SKM-1 (cell line): ENCODE results near the gene PUS3.
"Not testable (repeated sequence)": the region's sequence is repeated elsewhere in the genome, so short reads cannot be mapped to it uniquely, and the experiment has no call there.

Experiments used
- DNase-seq: peaks from one replicate; lab custom pipeline; 2025; ENCODE audit not compliant: unreplicated experiment; lab: John Stamatoyannopoulos, UW

Gene PUS3

DNA sequence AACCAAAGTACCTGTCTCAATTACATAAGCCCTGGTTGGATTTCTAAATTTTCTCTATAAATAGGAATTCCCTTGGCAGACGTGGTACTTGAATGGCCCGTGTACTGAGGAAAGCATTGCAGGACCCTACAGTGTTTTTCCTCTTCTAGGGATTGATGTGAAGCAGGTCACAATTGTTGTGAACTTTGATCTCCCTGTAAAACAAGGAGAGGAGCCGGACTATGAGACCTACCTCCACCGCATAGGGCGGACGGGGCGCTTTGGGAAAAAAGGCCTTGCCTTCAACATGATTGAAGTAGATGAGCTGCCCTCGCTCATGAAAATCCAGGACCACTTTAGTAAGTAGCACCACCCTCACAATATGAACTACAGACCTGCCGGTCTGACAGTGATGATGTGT is 18.0 kb upstream of the PUS3 start:
- no peak for DNase-seq

DNA sequence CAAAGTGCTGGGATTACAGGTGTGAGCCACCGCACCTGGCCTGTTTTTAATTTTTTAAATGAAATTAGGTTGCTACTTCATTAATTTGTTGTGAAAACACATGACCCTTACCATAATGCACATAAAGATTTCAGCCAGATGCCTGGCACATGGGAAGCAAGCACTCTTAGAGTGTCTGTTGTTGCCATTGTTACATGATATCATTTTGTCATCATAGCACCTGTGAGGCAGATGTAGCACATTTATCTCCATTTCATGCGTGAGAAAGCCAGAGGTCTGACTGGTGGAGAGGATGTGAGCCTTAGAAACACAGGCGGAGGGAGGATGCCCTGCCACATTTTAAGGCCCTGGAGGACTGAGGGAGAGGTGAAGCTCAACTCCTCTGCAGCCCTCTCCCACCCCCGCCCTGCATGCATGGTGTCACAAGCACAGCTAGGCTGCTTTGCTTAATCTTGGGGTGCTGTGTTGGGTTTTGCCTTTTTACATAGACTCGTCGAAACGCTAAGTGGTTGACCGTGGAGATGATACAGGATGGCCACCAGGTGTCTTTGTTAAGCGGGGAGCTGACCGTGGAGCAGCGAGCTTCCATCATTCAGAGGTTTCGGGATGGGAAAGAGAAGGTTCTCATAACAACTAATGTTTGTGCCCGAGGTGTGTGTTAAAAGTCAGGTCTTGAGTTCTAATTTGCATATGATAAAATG is 15.3 kb upstream of the PUS3 start:
- no peak for DNase-seq

DNA sequence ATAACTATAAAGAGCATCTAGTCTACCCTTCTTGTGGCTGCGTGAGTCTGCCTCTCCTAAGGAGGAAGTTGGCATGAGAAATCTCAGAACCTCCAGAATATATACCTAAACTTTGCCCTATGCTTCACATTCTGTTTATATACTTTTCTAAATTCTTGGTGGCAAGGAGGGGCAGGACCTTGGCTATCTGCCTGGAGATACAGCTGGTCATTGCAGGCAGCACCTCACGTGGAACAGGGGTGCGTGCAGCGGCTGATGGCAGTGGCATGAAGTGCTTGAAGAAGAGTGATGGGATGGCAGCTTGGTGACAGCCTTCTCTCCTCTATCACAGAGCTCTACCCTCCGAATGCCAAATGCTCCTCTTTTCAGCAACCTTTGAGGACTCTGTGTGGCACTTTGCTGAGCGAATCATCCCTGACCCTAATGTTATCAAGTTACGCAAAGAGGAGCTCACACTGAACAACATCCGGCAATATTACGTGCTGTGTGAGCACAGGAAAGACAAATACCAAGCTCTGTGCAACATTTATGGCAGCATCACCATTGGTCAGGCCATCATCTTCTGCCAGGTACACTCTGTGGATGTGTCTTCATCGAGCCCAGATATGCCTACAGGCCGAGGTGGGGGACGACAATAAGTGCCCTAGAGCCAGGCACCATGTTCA is 13.8 kb upstream of the PUS3 start:
- DNase-seq: no peak

DNA sequence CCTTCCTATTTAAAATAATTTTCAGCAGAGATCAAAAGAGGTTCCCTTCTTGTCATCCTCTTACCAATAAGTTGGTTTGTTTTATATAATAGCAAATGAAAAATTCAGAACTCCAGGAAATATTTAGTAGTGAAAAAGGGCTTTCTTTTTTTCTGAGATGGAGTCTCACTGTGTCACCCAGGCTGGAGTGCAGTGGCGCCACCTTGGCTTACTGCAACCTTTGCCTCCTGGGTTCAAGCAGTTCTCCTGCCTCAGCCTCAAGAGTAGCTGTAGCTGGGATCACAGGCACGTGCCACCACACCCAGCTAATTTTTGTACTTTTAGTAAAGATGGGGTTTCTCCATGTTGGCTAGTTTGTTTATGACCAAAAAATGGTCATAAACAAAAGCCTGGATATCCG is 11.6 kb upstream of the PUS3 start:
- DNase-seq: not testable (repeated sequence)

DNA sequence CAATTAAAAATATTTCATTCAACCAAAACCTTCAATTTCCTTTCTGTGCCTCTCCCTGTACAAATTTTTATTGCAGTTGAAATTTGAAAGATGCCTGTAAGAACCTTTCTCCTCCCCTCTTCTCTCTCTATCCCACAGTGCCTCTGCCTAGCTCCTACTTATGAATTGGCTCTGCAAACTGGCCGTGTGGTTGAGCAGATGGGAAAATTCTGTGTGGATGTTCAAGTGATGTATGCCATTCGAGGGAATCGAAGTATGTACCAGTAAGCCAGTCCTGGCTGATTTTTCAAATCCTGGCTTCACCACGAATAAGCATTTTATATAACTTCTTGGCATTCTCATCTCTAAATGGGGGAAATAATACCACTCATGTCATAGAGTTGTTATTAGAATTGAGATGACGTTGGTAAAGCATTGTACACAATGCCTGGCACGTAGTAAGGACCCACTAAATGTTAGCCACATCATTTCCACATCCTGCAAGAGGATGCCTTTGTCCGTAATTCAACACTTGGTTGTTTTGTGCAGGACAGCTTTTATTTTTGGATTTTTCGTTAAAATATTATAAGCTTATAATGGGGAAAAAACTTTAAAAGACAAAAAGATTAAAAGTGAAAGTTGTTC is 7.3 kb upstream of the PUS3 start:
- no peak for DNase-seq

DNA sequence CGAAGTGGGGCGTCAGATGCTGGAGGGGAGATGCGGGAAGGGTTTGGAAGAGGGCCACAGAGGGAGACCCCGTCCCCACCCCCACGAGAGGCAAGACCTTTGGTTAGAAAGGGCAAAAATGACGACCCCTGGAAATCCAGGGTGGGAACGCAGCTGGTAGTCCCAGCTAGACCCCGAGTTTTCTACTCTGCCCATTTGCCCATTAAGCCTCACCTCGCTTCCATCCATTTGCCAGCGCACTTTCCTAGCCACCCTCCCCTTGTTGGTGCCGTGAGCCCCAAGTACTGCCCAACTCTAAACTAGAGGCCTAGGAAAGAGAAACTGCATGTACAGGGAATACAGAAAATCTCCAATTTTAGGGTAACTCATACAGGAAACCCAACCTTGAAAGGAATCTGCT is 1.7 kb upstream of the PUS3 start:
- DNase-seq: no peak

DNA sequence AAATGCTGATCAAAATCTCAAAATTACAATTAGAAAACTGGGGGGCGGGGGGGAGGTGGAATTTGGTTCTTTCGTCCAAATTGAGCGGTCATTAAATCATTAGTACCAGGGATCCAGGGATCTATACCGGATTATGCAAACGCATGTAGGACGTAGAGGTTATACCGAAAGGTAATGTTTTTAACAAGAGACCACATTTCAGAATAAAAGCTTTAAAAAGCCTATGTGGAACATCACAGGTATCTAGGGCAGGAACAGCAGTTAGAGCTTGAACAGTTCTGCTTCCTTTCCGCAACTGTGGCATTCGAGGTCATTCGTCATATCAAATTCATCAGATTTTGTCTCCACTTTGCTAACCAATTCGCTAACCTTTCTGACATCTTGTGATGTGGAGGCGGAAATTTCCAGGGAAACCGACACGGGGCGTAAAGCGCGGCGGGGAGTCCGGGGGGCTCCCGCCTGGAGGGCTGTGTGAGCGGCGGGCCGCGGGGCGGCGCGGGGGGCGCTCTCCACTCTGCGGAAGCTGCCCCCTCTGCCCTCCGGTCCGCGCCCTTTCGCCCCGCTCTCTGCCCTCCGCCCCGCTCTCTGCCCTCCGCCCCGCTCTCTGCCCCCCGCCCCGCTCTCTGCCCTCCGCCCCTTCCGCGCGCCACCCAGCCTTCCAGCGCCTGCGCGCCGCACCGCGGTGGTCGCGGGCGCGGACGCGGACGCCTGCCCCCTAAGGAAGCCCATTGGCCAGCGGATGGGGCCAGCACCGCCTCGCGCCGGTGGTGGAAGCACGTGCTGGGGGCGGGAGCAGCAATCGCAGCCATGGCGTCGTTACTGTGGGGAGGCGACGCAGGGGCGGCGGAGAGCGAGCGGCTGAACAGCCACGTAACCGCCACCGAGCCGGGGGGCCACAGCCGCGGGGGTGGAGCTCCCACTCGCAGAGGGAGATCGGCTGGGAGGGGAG is 979 bp upstream of the PUS3 start, which contains the start of gene DDX25:
Gene DDX25 (plus strand): TSS at position 798 of the 949 bp plus-strand sequence. CDS start 10 bp downstream, at position 808.
- DNase-seq: no peak

DNA sequence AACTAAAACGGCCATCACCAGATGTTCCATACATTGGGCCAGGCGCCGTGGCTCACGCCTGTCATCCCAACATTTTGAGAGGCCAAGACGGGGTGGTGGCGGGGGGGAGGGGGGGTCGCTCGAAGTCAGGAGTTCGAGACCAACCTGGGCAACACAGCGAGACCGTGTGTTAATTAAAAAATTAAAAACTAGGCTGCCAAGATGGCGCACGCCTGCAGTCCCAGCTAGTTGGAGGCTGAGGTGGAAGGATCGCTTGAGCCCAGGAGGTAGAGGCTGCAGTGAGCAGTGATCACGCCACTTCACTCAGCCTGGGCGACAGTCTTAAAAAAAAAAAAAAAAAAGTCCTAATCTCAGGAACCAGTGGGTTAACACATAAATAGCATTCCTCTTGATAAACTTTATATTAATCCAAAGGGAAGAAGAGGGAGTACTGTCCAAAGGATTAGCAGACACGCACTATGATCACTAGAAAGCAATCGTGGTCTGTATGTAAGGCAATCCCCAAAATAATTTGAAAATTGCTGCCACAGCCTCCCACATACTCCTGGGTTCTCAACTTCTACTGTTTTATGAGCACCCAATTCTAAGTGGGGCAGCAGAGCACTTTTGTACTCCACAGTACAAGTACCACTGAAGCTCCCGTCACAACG is 604 bp downstream of the PUS3 start:
- no peak for DNase-seq

DNA sequence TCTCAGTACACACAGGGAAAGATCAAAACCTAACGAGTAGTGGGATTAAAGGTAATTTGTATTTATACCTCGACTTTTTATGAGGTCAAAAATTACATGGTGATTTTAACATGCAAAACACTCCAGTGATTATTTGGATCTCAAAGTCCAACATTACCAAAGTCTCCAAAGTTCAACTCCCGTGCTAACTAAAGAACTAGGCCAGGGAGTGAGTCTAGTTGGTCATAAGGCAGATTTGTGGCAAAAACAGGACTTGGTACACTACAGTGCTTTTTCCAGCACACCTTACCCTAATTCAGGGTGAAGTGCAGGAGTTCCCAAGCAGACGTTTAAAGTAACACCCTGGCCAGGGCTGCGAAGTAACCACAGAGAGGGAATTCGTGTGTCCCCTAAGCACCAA is 1.1 kb downstream of the PUS3 start:
- DNase-seq: no peak

DNA sequence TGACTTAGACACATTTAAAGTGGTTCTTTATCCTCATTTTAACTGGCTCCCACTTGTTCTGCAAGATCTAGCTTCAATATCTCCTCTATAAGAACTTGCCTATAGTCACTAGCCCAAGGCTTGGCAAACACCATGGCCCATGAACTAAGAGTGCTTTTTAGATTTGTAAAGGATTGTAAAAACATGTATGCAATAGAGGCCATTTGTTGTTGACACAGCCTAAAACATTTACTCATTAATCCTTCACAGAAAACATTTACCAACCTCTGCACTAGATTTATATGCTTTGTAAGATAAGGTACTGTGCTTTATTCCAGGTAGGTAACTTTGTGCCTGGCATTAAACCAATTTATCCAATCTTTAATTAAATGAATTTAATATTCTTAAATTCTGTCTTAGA is 10.0 kb downstream of the PUS3 start:
- DNase-seq: no peak

DNA sequence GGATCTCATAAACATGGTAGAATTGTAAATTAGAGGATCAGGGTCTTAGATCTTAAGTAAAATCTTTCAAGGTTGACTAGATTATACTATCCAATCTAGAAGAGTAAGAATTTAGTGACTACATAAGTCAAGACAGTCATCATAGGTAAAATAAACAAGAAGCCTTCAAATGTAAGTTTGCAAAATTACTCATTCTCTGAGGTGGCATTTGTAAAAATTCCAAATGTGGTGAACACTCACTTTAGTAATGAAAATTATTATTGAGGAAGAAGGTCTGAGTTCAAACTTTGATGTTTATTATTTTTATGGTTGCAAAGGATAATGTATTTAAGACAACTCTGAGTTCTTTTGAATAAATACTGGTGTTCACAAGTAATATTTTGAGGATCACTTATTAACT is 10.9 kb downstream of the PUS3 start:
- no peak for DNase-seq

DNA sequence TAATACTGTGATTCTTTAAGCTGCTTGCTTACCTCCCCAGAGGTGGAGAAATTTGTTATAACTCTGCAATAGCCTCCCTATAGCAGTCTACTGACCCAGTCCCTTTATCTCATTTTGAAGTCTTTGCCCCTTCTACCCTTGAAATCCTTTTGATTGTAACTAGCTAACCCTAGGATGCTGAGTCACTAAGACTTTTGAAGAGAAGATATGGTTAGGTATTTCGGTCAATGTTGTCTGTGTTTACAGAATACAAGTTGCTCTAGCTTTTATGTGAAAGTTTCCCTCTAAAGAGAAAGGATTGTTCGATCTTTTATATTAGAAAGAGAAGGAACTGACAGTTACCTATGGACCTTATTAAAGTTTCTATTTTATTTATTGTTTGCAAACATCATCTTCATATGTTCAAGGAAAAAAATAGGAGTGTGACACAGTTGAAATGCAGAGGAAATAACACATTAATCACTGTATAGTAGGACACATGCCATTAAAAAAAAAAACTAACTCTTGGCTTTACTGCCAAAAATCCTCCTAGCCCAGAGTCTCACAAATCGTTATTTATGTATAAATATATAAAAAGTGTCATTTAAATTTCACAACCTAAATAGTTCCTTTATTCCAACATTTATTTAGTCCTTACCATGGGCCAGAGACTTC is 12.4 kb downstream of the PUS3 start:
- DNase-seq: no peak

DNA sequence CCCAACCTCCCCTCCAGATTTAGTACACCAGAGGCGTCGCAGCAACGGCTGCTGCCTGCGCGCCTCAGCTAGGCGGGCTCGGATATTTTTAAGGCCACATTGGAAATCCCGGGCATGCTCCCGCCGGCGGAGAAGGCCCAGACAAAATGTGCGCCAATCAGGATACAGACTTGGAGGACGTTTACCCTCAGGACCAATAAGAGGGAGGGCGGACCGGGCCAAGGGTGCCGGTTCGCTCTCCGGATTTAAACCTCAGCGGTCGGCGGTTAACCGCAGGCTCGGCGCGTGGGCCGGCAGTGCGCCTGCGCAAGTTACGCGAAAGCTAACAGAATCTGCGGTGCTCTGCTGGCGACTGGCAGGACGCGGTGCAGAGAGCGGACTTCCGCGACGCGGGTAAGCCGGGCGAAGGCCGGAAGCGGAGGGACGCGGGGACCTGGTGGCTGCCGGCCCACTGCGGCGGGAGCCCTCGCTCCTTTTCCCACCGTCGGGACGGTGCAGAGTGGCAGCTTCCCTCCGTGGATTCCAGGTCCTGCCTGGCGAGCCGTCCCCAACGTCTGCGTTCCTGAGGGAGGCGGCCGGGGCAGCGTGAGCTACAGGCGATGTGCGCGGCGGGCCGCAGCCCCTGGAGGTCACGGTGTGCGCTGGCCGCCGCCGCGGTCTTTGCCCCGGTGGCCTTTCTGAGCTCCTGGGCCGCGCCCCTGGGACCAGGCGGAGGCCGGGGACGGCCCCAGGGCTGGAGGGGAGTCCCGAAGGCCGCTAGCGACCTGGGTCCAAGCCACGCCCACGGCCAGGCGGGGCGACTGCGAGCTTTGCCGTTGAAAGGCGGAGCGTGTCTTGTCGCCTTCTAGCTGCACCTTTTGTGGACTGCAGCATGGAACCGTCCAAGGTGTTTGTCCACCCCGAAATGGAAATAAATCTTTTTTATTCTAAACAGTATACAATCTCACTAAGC is 15.4 kb downstream of the PUS3 start, which contains the start of gene HYLS1:
Gene HYLS1 (plus strand): TSS at position 296 of the 952 bp plus-strand sequence. CDS start 11,701 bp downstream, outside the sequence.
- DNase-seq: peak; percentile 63

DNA sequence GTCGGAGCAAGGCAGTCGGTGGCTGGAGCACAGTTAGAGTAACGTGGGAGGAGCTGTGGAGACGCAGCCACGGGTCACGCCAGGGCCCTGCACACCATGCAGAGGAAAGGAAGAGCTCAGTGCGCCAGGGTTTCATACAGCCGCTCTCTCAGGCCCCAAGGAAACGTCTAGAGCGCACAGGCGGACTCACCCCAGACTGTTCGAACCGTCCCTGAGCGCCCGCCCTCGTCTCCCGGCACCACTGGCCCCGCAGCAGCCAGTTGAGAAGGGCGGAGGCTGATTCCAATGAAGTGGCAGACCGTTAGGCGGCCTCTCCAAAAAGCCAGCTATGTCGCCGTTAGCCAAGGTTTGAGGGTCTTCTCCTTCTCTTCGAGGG is 16.0 kb downstream of the PUS3 start:
- no peak for DNase-seq

DNA sequence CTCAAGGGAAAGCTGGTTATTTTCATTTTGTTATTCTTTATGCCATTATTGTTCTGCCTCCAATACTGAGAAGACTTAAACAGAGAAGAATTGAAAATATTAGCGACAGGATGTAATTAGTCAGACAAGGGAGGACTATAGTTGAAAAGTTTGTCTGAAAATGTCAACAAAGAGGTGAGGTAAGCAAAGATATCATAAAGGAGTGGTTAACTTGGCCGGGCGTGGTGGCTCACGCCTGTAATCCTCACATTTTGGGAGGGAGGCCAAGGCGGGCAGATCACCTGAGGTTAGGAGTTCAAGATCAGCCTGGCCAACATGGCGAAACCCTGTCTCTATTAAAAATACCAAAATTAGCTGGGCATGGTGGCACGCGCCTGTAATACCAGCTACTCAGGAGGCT is 19.6 kb downstream of the PUS3 start:
- no peak for DNase-seq

DNA sequence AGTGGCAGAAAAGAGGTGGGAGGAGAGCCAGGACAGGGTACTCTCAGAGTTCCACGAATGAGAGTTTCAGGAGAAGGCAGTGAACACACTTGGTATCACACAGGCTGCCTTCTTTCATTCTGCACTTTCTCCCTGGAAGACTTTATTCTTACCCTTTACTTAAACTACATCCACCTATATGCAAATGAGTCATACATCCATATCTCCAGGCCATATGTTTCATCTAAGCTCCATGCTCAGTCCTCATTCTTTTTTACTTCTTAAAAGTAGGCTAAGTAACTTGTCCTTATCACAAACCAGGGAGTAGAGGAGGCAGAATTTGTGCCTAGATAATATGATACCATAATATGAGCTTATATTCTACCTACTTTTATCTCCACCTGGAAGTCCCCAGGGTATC is 21.7 kb downstream of the PUS3 start:
- DNase-seq: no peak

DNA sequence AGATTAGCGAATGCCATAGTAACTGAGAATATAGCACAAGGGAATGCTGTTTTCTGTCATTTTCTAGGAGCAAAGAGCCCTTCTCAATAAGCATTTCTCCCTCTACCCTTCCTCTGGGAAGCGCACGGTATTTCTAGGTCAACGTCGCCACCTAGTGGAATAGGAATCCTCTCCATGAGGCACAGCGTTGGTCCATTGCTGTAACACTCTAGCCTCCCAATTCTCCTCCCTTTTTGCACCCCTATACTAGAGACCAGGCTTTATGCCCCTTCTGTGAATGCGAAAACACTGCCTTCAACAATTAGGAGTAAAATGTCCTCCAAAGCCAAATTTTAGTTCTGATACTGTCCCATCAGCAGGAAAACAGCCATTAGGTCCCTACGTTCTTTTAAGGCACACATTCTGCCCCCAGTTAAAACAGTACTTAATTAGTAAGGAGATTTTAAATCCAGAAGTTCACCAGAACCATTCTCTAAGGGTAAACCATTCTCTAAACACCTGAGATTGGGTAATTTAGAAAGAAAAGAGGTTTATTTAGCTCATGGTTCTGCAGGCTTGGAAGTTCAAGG is 28.4 kb downstream of the PUS3 start:
- peak; percentile 24 for DNase-seq

DNA sequence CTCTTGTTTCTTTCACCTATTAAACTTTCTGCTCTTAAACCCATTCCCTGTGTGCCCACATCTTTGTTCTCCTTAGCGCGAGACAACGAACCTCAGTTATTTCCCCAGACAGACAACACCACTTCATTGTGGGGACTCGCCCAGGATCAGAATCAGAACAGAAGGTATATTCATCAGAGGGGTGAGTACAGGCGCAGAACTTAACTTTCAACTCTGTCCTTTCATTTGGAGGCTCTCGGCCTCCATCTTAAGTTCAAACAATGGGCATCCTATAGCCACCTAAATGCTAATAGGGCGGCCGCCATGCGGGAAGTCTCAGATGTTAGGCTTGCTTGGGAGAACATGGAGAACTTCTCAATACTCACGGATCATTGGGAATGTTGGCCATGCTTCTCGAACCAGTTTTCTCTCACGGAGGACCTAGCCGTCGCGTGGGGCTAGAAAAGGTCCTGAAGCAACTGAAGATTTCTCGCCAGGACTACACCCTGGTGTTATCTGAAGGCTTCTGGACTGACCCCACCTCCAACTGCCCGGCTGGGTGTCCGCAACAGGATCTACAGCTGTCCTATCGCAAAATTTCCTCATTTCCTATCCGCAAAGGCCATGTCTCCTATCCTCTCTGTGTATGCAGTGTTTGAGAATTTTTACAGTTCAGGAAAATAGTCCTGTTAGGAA is 29.0 kb downstream of the PUS3 start:
- DNase-seq: no peak
